PFSK-1 (cell line): Measurements from ENCODE around the gene LRRC8C.

Experiments
- POLR2AphosphoS5 ChIP-seq: IDR thresholded peaks from 2 replicates; pipeline ENCODE4 v1.6.1; 2012; ENCODE audit warnings: low read depth, mild to moderate bottlenecking, control low read depth, low read length, moderate library complexity
- SIN3A ChIP-seq: IDR thresholded peaks from 2 replicates; pipeline ENCODE4 v1.6.1; 2012; ENCODE audit warnings: mild to moderate bottlenecking, low read length, moderate library complexity, borderline replicate concordance; ENCODE audit not compliant: insufficient read depth

DNA sequence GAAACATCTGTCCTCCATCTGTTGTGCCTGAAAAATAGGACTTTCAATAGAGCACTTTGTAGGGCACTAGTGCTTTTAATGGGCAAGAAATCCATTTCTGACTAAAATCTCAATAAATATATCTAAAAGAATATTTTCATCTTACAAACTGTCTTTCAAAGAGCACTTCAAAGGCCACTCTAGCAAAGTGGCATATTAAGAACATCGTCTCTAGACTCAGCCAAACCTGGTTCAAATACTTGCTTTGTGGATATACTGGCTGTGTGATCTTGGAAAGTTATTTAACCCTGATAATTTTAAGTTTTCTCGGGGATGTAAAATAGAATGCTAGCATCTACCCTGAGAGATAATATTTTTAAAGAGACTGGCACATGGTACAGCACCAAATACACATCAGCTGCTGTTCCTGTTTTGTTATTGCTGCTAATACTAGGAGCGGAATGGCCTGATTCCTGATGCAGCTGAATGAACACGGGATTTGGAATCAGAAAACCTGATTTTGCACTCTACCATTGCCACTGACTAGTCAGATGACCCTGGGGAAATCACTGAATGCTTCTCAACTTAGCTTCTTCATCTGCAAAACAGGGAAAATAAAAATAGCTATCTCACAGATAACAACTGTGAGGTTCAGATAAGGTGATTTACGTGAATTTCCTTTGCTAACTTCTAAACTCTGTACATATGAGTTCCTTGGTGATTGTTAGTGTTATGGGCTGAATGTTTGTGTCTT is 25.2 kb upstream of the LRRC8C start:
- TF ChIP-seq SIN3A (no peak), POLR2AphosphoS5 (no peak)
